HepG2 (cell line): ENCODE data around the gene DDX49. TPM values are rescaled to one million over a fixed set of nuclear protein-coding genes. Genes with fewer than 3 reads are reported as not detected.

Experiments
- ATAC-seq: fragments of 200-7000 bp; cut with Tn5 transposase; 3 replicates; pipeline ENCODE4 v1.9.1; 2020; ENCODE audit warnings: mild to moderate bottlenecking, moderate library complexity
- BruUV-seq: library from RNA; stranded (reverse); fragments of 400-500 nt; replicated peaks from 2 replicates; lab custom pipeline; 2021; lab: Mats Ljungman, UMichigan
- CTCF ChIA-PET: fragments of 300-600 bp; formaldehyde crosslinking; extraction: SDS; loops from one replicate; lab custom pipeline; 2021; ENCODE audit warnings: low total read pairs, inconsistent platforms, low intra/inter-chr PET ratio; lab: Yijun Ruan, JAX
- POLR2A ChIA-PET: fragments of 350-600 bp; sonication (Branson Sonifier 250); formaldehyde crosslinking; loops from one replicate; lab custom pipeline; 2020; ENCODE audit warnings: antibody characterized with exemption, inconsistent platforms; lab: Yijun Ruan, JAX
- DNase-seq: peaks from one replicate; pipeline ENCODE4 v3.0.0-alpha.2; 2015; ENCODE audit warnings: low spot score
- FAIRE-seq: peaks from 3 replicates; lab custom pipeline; 2011; peaks lifted over from hg19 to GRCh38; lab: Jason Lieb, UNC
- H2AFZ ChIP-seq: one replicate; pipeline ENCODE4 v1.6.1; 2011; ENCODE audit warnings: low read length, inconsistent platforms
- H3K27ac ChIP-seq: fragments of 300-600 bp; 3 replicates; pipeline ENCODE4 v1.8.0; 2011; ENCODE audit warnings: mixed run types, mild to moderate bottlenecking, mixed read lengths, low read length, inconsistent platforms; ENCODE audit not compliant: insufficient read depth; ENCODE audit errors: extremely low read length
- H3K27me3 ChIP-seq, 2 experiments: fragments of 200-600 bp in 1 of 2; 2 replicates in 1 of 2; 3 replicates in 1 of 2; pipeline versions ENCODE4 v1.6.0 to v1.8.0; 2011; ENCODE audit warnings: low read length in 2 of 2, mild to moderate bottlenecking in 2 of 2, moderate library complexity in 2 of 2, inconsistent platforms in 1 of 2; ENCODE audit not compliant: insufficient read depth in 2 of 2, control insufficient read depth in 1 of 2
- H3K36me3 ChIP-seq, 2 experiments: fragments of 200-600 bp in 1 of 2; replicated peaks in 1 of 2; 2 replicates in 1 of 2; 3 replicates in 1 of 2; pipeline versions ENCODE4 v1.5.1 to v1.8.0; 2011; ENCODE audit warnings: low read length in 2 of 2, inconsistent platforms in 1 of 2; ENCODE audit not compliant: insufficient read depth in 2 of 2, control insufficient read depth in 1 of 2
- H3K4me1 ChIP-seq: 2 replicates; pipeline ENCODE4 v1.5.1; 2012; ENCODE audit warnings: low read length, inconsistent platforms; ENCODE audit not compliant: insufficient read depth
- H3K4me2 ChIP-seq: 2 replicates; pipeline ENCODE4 v1.6.0; 2011; ENCODE audit warnings: low read depth, low read length, inconsistent platforms
- H3K4me3 ChIP-seq, 3 experiments: fragments of 200-600 bp in 1 of 3; sonication (generic), shearing (Covaris generic) in 1 of 3; replicated peaks in 1 of 3; 2 replicates each; pipeline ENCODE4 v1.5.1; 2011 to 2016; ENCODE audit warnings: low read length in 3 of 3, inconsistent platforms in 2 of 3, low read depth in 2 of 3, mild to moderate bottlenecking in 2 of 3, control low read depth in 1 of 3, mixed read lengths in 1 of 3; ENCODE audit not compliant: insufficient read depth in 1 of 3
- H3K79me2 ChIP-seq: one replicate; pipeline ENCODE4 v1.6.1; 2011; ENCODE audit warnings: low read length, inconsistent platforms; ENCODE audit not compliant: insufficient read depth
- H3K9ac ChIP-seq: 2 replicates; pipeline ENCODE4 v1.6.0; 2011; ENCODE audit warnings: mild to moderate bottlenecking, low read depth, low read length, inconsistent platforms; ENCODE audit not compliant: insufficient read depth
- H3K9me3 ChIP-seq: 2 replicates; pipeline ENCODE4 v1.5.1; 2012; ENCODE audit warnings: mild to moderate bottlenecking, low read length
- H4K20me1 ChIP-seq: 2 replicates; pipeline ENCODE4 v1.6.0; 2011; ENCODE audit warnings: inconsistent platforms, mild to moderate bottlenecking, low read length, moderate library complexity; ENCODE audit not compliant: insufficient read depth
- ATF7-NPFF ChIP-seq: sonication (generic); formaldehyde crosslinking; IDR thresholded peaks from 2 replicates; pipeline ENCODE4 v1.8.1; 2023; ENCODE audit warnings: mild to moderate bottlenecking, low read depth, missing genetic modification reagents, moderate library complexity
- HOXD1 ChIP-seq: sonication (generic); formaldehyde crosslinking; IDR thresholded peaks from 2 replicates; pipeline ENCODE4 v1.5.0; 2020; ENCODE audit warnings: missing genetic modification reagents
- PAF1 ChIP-seq: IDR thresholded peaks from 2 replicates; pipeline ENCODE4 v1.6.1; 2016; ENCODE audit warnings: missing genetic modification reagents, missing compliant biosample characterization
- ZMYM3 ChIP-seq: sonication (generic); formaldehyde crosslinking; IDR thresholded peaks from 2 replicates; pipeline ENCODE4 v1.5.1; 2020; ENCODE audit warnings: mild to moderate bottlenecking, missing genetic modification reagents
- ZNF431 ChIP-seq: sonication (generic); formaldehyde crosslinking; IDR thresholded peaks from 2 replicates; pipeline ENCODE4 v1.9.0; 2022; ENCODE audit warnings: missing genetic modification reagents, low read depth, mild to moderate bottlenecking, borderline replicate concordance
- WGBS: methylation state at CpG from one replicate; pipeline ENCODE4 v1.1.6; 2017; ENCODE audit warnings: low lambda C conversion rate; 5-methylcytosine and 5-hydroxymethylcytosine counted together
- in situ Hi-C: cut with HindIII; loops from 2 replicates; pipeline ENCODE4 v1.10.0; 2017; ENCODE audit warnings: low pct_unique_long_range_greater_than_20kb; ENCODE audit not compliant: extremely low pct_ligation_motif_present
- intact Hi-C: fragments of 100-400 bp; cut with micrococcal nuclease; formaldehyde crosslinking; loops from one replicate; pipeline ENCODE4 v1.10.0; 2022; ENCODE audit not compliant: unreplicated experiment
- polyA plus RNA-seq, 8 experiments: library from polyadenylated mRNA; depleted of rRNA in 3 of 8; stranded (reverse) in 7 of 8; unstranded in 1 of 8; fragments of >200 nt; fragmentation: Illumina TruSeq in 4 of 8; extraction: Trizol in 4 of 8; gene quantifications; 2 replicates each; pipeline versions ENCODE4 v1.2.1 to v1.2.3, GENCODE V29; 2011 to 2016; ENCODE audit warnings: low read depth in 4 of 8, missing spikeins in 1 of 8, mixed read lengths in 1 of 8; ENCODE audit not compliant: insufficient read depth in 1 of 8
- total RNA-seq, 5 experiments: library from RNA; depleted of rRNA; stranded (reverse); fragments of >200 nt; fragmentation: Illumina TruSeq; extraction: Trizol; gene quantifications; 2 replicates each; pipeline ENCODE4 v1.2.3, GENCODE V29; 2016; ENCODE audit warnings: low read depth in 1 of 5

Gene DDX49
- total and polyA plus RNA-seq, 2 of the 13 experiments (the other 11 are each of a cell fraction or from before 2014, with no cell fraction given): 27.0 to 46.2 TPM

DNA sequence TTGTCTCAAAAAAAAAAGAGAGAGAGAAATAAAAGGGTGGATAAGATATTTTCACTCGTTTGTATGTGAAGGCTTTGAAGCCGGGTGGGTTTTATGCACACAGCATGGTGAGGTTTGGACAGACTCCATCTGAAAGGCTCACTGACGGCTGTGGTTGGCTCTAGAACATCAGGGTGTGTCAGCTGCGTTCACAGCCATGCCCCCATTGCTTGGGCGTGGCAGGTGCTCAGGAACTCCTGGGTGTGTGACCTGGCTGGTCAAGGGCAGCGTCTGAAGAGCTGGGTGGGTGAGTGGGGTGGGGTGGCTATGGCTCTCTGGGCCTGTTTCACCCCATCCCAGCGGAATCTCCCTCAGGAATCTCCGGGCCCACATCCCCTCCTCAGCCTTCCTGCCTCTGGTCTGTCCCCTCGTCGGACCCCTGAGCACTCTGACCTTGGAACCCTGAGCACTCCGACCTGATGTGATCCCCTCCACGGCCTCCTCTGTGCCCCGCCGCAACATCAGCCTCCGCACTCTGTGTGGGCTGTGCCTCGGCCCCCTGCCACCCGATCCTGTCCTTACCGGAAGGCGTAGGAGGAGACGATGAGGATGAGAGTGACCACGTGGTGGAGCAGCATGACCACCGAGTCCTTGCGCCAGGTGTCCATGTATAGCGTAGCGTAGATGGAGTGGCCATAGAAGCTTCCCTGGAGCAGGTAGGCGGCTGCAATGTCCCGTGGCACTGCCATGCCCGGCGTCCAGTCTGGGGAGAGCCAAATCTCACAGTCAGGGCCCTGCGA lies 35.8 kb upstream of the DDX49 start (continued):
- TF ChIP-seq ZMYM3: no peak
- no peak for TF ChIP-seq ZNF431 (CRISPR knock-in tag)
- no peak for TF ChIP-seq HOXD1 (CRISPR knock-in tag)
- TF ChIP-seq ATF7-NPFF (CRISPR knock-in tag): no peak

DNA sequence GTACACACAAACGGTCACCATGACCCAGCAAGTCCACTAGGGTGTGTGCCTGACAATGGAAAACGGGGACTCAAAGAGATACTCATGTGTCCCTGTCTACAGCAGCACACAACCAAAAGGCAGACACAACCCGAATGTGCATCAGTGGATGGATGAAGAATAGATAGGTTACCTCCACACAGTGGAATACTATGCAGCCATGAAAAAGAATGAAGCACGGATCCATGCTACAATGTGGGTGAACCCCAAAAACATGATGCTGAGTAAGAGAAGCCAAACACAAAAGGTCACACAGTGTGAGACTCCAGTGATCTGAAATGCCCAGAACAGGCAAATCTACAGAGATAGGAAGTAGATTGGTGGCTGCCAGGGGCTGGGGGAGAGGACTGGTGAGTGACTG lies 32.5 kb upstream of the DDX49 start:
- no peaks in the 10 kb centered on the region for H3K9me3 ChIP-seq
- no peaks in the 10 kb centered on the region for H3K4me1 ChIP-seq
- H4K20me1 ChIP-seq: no peaks in the 10 kb centered on the region
- no peak overlapping the region for H3K27ac ChIP-seq
- no peak overlapping the region for H3K9ac ChIP-seq
- CTCF ChIA-PET: no interaction called here
- in situ Hi-C loops (no loop called here), intact Hi-C loops (no loop called here)
- POLR2A ChIA-PET: no interaction called here
- no peak overlapping the region for H3K4me2 ChIP-seq
- no peaks in the 10 kb centered on the region for H3K27me3 ChIP-seq
- no peak overlapping the region for H3K4me3 ChIP-seq
- FAIRE-seq (no peak), ATAC-seq (no peak), DNase-seq (no peak)
- H3K36me3 ChIP-seq: no peaks in the 10 kb centered on the region; a peak in 1 of 5 replicates
- WGBS: 85% methylated on average over 4 of the region's 4 CpGs
- no peaks in the 10 kb centered on the region for H3K79me2 ChIP-seq
- no TSS peak for BruUV-seq
- no peak overlapping the region for H2AFZ ChIP-seq
- no peak for TF ChIP-seq PAF1 (CRISPR knock-in tag)
- TF ChIP-seq ZMYM3: peak; percentile 79; the same call in 1 of the 2 replicates
